ENCODE data around the gene CABLES1.

DNA sequence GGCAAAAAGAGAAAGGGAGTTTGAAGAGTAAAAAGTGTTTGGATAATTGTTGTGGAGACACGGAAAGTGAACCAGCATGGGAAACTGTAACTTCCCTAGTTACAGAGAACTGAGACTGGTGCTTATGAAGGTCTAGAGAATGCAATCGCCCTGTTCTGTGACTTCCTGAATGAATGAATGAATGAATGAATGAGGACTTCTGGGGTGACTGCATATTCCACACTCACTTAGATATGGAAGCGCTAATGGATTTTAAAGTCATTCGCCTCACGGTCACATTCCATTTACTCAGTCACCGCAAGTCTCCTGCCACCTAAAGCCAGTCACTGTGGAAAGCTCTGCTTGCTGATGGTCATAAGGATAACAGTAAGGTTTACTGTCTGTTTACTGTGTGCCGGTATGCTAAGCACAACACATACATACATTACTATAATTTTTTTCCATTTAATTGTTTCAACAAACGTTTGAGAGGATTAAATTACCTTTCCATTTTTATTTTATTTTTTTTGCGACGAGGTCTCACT, 138.2 kb downstream of the CABLES1 start:
- no peak for TF ChIP-seq CTCF (IDR thresholded peaks at IDR 0.05)
- no peak for TF ChIP-seq REST (IDR thresholded peaks at IDR 0.05; ENCODE audit: insufficient read depth in 1 of 2, low read depth in 2 of 2, low read length in 1 of 2)
- no peak for TF ChIP-seq POLR2AphosphoS5 (IDR thresholded peaks at IDR 0.05; ENCODE audit: low read depth, low read length)
- no peak for TF ChIP-seq SIN3A (IDR thresholded peaks at IDR 0.05; ENCODE audit: borderline replicate concordance, insufficient read depth, low read depth, low read length)

Data from Panc1 (cell line).